AG04449 (cell line): Measurements from ENCODE around the gene RPS21.
A peak's percentile ranks its signal among the peaks of the same experiment; 100 is the strongest.

ENCODE experiments used
- CTCF ChIA-PET: fragments of 350-600 bp; formaldehyde crosslinking; extraction: SDS; loops from one replicate; lab custom pipeline; 2021; ENCODE audit warnings: antibody characterized with exemption; lab: Yijun Ruan, JAX
- POLR2A ChIA-PET: fragments of 400-600, 350-600 bp; formaldehyde crosslinking; extraction: SDS; loops from one replicate; lab custom pipeline; 2020; ENCODE audit warnings: antibody characterized with exemption, inconsistent platforms; lab: Yijun Ruan, JAX
- DNase-seq: peaks from one replicate; pipeline ENCODE4 v3.0.0-alpha.2; 2010; ENCODE audit warnings: low read depth, low spot score
- H3K4me3 ChIP-seq: 2 replicates; pipeline ENCODE4 v1.5.1; 2011; ENCODE audit warnings: low read depth, mild to moderate bottlenecking, control low read depth, low read length
- TF ChIP-seq, protein P1 (sequence below): IDR thresholded peaks from one replicate; pipeline ENCODE4 v1.5.1; 2011; ENCODE audit warnings: mild to moderate bottlenecking, moderate library complexity, low read length, control low read depth, inconsistent platforms; ENCODE audit not compliant: insufficient read depth; ENCODE audit errors: missing control alignments

The RPS21 gene

DNA sequence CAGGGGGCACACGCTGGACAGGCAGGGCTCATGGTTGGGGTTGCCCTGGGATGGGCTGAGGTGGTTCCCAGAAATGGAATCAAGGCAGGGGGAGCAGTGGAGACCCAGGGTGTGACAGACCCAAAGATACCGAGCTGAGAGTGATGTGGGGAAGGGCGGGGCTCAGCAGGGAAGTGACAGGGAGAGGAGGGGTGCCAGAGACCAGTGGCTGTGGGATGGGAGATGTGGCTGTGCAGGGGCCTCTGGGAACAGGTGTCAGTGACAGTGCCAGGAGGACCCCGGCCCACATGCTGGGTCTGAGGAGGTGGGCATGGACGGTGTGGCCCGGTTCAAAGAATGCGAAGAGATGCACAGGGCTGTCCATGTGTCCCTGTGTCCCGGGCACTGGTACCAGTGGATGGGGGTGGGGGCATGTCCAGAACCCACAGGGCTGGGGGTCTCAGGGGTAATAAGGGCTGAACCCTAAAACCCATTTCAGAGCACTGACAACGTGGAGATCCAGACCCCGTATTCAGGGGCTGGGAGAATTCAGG is 19.1 kb downstream of the RPS21 start:
- CTCF ChIA-PET = no interaction called here
- DNase-seq = no peak

DNA sequence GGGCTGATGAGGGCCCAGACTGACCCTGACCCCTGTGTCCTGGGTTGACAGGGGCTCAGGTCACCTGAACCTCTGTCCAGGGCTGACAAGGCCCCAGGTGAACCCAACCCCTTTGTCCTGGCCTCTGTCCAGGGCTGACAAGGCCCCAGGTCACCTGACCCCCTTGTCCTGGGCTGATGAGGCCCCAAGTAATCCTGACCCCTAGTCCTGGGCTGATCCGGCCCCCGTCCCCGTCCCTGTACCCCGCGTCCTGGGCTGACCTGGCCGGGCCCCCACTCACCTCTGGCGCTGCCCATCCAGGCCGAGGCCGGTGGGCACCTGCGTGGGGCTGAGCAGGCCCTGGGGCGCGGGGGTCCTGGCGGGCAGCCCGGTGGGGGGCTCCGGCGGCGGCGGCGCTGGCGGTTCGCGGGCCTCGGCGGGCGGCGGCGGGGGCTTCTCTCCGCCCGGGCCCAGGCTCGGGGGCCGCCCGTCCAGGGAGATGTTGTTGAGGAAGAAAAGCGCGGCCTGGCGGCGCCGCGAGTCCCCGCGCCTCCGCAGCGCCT is 19.8 kb downstream of the RPS21 start:
- peak overlapping the region; percentile 66 for H3K4me3 ChIP-seq
- TF ChIP-seq, protein P1, sequence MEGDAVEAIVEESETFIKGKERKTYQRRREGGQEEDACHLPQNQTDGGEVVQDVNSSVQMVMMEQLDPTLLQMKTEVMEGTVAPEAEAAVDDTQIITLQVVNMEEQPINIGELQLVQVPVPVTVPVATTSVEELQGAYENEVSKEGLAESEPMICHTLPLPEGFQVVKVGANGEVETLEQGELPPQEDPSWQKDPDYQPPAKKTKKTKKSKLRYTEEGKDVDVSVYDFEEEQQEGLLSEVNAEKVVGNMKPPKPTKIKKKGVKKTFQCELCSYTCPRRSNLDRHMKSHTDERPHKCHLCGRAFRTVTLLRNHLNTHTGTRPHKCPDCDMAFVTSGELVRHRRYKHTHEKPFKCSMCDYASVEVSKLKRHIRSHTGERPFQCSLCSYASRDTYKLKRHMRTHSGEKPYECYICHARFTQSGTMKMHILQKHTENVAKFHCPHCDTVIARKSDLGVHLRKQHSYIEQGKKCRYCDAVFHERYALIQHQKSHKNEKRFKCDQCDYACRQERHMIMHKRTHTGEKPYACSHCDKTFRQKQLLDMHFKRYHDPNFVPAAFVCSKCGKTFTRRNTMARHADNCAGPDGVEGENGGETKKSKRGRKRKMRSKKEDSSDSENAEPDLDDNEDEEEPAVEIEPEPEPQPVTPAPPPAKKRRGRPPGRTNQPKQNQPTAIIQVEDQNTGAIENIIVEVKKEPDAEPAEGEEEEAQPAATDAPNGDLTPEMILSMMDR = no peak
- ChIA-PET CTCF (no interaction called here), POLR2A (interaction anchor here (0.5 kb wide), 1 partner anchor 506 kb away, joined by 3 read pairs; no protein-coding TSS in a partner anchor)
- no peak for DNase-seq

More for the DNA sequence above, 19.1 kb downstream of the RPS21 start:
- H3K4me3 ChIP-seq = peak overlapping the region; percentile 66
- TF ChIP-seq, protein P1 = no peak
- POLR2A ChIA-PET = no interaction called here

- DNase-seq = peak; percentile 50
- POLR2A ChIA-PET = interaction anchor here (0.5 kb wide), 1 partner anchor 505 kb away, joined by 3 read pairs; no protein-coding TSS in a partner anchor
- TF ChIP-seq, protein P1 = no peak
- CTCF ChIA-PET = no interaction called here
- peak within 1 kb of the TSS; percentile 66 for H3K4me3 ChIP-seq
Measured at GRCh38 chr20:62407221-62407992, 20.5 kb downstream of the RPS21 start, which contains the start of gene CABLES2. Gene CABLES2, minus strand, starts transcription at chr20:62407285. Its CDS starts 9 bp downstream, at chr20:62407276.

- DNase-seq = no peak
- no peak overlapping the region for H3K4me3 ChIP-seq
- TF ChIP-seq, protein P1 = no peak
- CTCF ChIA-PET = no interaction called here
- POLR2A ChIA-PET = no interaction called here
Measured at GRCh38 chr20:62408055-62408454, 21.2 kb downstream of the RPS21 start.

GRCh38 chr20:62408640-62409039 is 21.7 kb downstream of the RPS21 start:
- DNase-seq = no peak
- CTCF ChIA-PET = interaction anchor here (3.1 kb wide), 1 partner anchor 209 kb away, joined by 19 read pairs; no protein-coding TSS in a partner anchor
- POLR2A ChIA-PET = no interaction called here
- TF ChIP-seq, protein P1 = no peak
- H3K4me3 ChIP-seq = no peak overlapping the region
